ENCODE data around the gene CASKIN2. TPM values are rescaled to one million over a fixed set of nuclear protein-coding genes. Genes with fewer than 3 reads are reported as not detected.

CASKIN2 gene
- total and polyA plus RNA-seq, 3 experiments from 2014 or later = 0.15 to 11.1 (median 6.9) TPM

DNA sequence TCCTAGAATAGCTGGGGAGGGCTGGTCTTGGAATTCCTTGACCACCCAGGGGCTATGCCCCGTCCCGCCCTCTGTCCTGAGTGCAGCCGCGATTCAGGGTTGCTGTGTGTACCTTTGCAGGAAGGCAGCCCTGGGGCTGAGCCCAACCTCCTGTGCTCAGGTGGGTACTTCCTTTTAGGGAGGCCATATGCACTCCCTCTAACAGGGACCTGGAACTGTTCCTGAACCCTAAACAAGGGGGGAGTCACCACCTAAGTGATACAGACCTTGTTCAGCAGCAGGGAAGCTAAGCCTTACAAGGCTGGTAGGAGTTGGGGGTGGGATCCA lies 34.8 kb upstream of the CASKIN2 start:
- POLR2A ChIA-PET = no interaction called here
- no peak for DNase-seq
- H3K4me1 Mint-ChIP-seq = no peaks in the 10 kb centered on the region
- no peaks in the 10 kb centered on the region for H3K9me3 Mint-ChIP-seq
- CTCF ChIA-PET = no interaction called here
- no peak overlapping the region for H3K4me3 Mint-ChIP-seq
- no peaks in the 10 kb centered on the region for H3K36me3 ChIP-seq (ENCODE audit: insufficient read depth, low read length)
- H3K36me3 Mint-ChIP-seq = peaks cover 0 to 30% (median 5%) of the 10 kb centered on the region in 3 donors
- no peaks in the 10 kb centered on the region for H3K9me3 ChIP-seq (ENCODE audit: low read length)
- H3K27me3 ChIP-seq (ENCODE audit: insufficient read depth, low read length, poor library complexity, severe bottlenecking) = no peaks in the 10 kb centered on the region
- no peaks in the 10 kb centered on the region for H3K4me1 ChIP-seq (ENCODE audit: insufficient read depth, low read length)
- peak overlapping the region in 1 of 8 donors; percentile 54 for H3K27ac Mint-ChIP-seq
- H3K4me3 ChIP-seq (ENCODE audit: low read length) = no peak overlapping the region
- no peak overlapping the region for H3K27ac ChIP-seq (ENCODE audit: low read depth, low read length)
- H3K27me3 Mint-ChIP-seq = no peaks in the 10 kb centered on the region

DNA sequence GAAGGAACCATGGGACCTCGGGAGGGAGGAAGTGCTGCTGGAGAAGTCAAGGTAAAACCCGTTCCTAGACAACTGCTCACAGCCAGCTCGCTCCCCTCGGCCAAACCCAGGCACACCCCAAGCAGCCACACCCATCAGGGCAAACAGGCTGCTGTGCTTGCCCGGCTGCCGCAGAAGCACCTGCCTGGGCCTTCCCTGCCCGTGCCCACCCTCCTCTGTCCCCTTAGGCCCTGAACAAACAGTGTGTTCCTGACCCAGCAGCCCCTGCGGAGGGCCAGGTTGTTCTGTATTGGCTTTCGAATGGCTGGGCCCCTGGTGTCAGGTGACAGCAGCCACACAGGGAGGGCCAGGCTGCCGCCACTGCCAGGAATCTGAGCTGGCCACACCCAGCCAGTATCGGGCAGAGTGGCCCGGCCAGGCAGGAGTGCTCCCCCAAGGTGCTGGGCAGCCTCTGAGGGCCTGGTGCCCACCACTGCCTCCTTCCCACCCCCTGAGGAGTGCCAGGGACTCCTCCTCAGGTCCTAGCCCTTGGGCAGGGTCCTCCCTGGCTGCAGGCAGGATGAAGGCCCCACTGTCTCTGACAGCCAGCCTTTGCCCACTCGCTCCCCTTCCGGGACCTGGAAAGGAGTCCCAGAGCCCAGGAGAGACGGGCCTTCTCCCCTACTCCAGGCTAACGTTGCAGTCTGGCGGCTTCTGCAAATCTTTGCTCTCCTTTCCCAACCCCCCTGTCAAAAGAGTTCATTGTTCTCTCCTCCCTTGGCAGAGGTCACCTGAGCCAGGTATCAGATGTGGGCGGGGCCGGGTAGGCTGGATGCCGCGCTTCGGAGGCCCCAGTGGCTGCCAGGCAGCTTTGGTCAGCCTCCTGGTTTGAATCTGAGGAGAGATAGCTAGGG lies 34.2 kb upstream of the CASKIN2 start:
- H3K4me3 Mint-ChIP-seq = no peak overlapping the region
- Histone ChIP-seq H3K36me3 (ENCODE audit: insufficient read depth, low read length) (no peaks in the 10 kb centered on the region), H3K27ac (ENCODE audit: low read depth, low read length) (no peak overlapping the region), H3K4me1 (ENCODE audit: insufficient read depth, low read length) (no peaks in the 10 kb centered on the region), H3K4me3 (ENCODE audit: low read length) (no peak overlapping the region), H3K27me3 (ENCODE audit: insufficient read depth, low read length, poor library complexity, severe bottlenecking) (no peaks in the 10 kb centered on the region), H3K9me3 (ENCODE audit: low read length) (no peaks in the 10 kb centered on the region)
- H3K9me3 Mint-ChIP-seq = no peaks in the 10 kb centered on the region
- CTCF ChIA-PET = no interaction called here
- H3K27ac Mint-ChIP-seq = peak overlapping the region in 1 of 8 donors; percentile 46
- no peak for DNase-seq
- H3K27me3 Mint-ChIP-seq = no peaks in the 10 kb centered on the region
- H3K4me1 Mint-ChIP-seq = no peaks in the 10 kb centered on the region
- H3K36me3 Mint-ChIP-seq = peaks cover 0 to 30% (median 5%) of the 10 kb centered on the region in 3 donors
- POLR2A ChIA-PET = no interaction called here

DNA sequence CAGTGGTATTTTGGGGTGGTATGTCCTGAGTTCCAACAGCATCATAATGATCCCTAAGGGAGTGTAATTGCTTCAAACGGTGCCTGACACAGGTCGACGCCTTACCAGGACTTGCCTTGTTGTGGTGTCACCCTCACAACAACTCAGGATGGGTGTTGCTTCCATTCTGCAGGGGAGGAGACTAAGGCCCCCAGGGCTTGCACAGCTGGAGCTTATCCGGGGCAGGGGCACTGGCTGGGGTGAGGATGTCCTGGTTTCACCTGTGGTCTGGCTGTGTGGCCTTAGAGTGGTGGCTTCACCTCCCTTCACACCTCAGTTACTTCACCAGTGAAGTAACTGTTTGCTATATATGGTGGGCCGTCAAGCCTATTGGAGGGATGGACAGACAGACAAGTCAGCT lies 33.5 kb upstream of the CASKIN2 start:
- Histone ChIP-seq H3K27me3 (ENCODE audit: insufficient read depth, low read length, poor library complexity, severe bottlenecking) (no peaks in the 10 kb centered on the region), H3K4me3 (ENCODE audit: low read length) (no peak overlapping the region), H3K27ac (ENCODE audit: low read depth, low read length) (no peak overlapping the region), H3K4me1 (ENCODE audit: insufficient read depth, low read length) (no peaks in the 10 kb centered on the region), H3K9me3 (ENCODE audit: low read length) (no peaks in the 10 kb centered on the region), H3K36me3 (ENCODE audit: insufficient read depth, low read length) (no peaks in the 10 kb centered on the region)
- Mint-ChIP-seq H3K36me3 (peaks cover 0 to 33% (median 5%) of the 10 kb centered on the region in 3 donors), H3K4me3 (no peak overlapping the region), H3K9me3 (no peaks in the 10 kb centered on the region), H3K4me1 (no peaks in the 10 kb centered on the region), H3K27ac (peak overlapping the region in 1 of 8 donors; percentile 46), H3K27me3 (no peaks in the 10 kb centered on the region)
- DNase-seq = no peak
- CTCF ChIA-PET = no interaction called here
- POLR2A ChIA-PET = no interaction called here

DNA sequence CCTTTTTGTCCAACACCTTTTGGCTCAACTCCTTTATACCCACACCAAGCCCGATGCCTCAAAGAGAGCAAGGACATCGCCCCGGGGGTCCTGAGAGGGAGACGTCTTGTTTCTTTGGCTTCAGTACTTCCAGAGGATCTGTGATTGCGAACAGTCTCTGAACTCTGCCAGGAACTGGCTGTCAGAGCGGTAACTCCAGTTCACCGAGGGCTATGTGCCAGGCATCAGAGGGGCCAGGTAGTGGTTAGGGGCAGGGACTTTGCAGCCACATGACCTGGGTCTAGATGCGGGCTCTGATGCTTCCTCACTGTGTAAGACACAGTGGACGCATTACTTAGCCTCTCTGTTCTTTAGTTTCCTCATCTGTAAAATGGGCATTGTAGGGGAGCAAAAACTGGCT lies 31.8 kb upstream of the CASKIN2 start:
- Mint-ChIP-seq H3K27ac (no peak overlapping the region), H3K36me3 (peaks cover 0 to 34% (median 5%) of the 10 kb centered on the region in 3 donors), H3K4me3 (no peak overlapping the region), H3K27me3 (peaks cover 0 to 1% of the 10 kb centered on the region in 2 donors), H3K4me1 (no peaks in the 10 kb centered on the region), H3K9me3 (no peaks in the 10 kb centered on the region)
- ChIA-PET CTCF (no interaction called here), POLR2A (no interaction called here)
- Histone ChIP-seq H3K9me3 (ENCODE audit: low read length) (no peaks in the 10 kb centered on the region), H3K36me3 (ENCODE audit: insufficient read depth, low read length) (no peaks in the 10 kb centered on the region), H3K4me1 (ENCODE audit: insufficient read depth, low read length) (no peaks in the 10 kb centered on the region), H3K27ac (ENCODE audit: low read depth, low read length) (no peak overlapping the region), H3K27me3 (ENCODE audit: insufficient read depth, low read length, poor library complexity, severe bottlenecking) (no peaks in the 10 kb centered on the region), H3K4me3 (ENCODE audit: low read length) (no peak overlapping the region)
- no peak for DNase-seq

DNA sequence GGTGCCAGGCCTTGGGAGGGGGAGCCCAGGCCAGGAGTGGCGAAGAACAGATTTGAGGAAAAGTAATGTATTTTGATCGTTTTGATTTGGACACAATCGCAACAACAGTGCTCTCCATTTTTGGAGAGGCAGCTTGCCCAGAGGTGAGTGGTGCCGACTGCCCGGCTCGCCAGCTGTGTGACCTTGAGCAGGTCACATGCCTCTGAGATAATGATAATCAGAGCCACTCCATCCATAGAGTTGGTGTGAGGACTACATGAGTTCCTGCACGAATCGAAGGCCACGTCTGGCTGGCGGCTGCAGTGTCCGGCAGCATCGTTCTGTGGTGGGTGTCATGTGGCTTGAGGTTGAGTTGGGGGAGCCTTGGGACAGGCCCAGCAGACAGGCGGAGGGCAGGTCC lies 30.8 kb upstream of the CASKIN2 start:
- H3K4me1 ChIP-seq (ENCODE audit: insufficient read depth, low read length) = no peaks in the 10 kb centered on the region
- ChIA-PET POLR2A (no interaction called here), CTCF (no interaction called here)
- no peak overlapping the region for H3K27ac ChIP-seq (ENCODE audit: low read depth, low read length)
- H3K36me3 ChIP-seq (ENCODE audit: insufficient read depth, low read length) = no peaks in the 10 kb centered on the region
- Mint-ChIP-seq H3K27ac (peak overlapping the region in 1 of 8 donors; percentile 33), H3K4me3 (no peak overlapping the region), H3K4me1 (no peaks in the 10 kb centered on the region), H3K36me3 (peaks cover 0 to 37% (median 9%) of the 10 kb centered on the region in 3 donors), H3K27me3 (peaks cover 0 to 2% of the 10 kb centered on the region in 2 donors), H3K9me3 (no peaks in the 10 kb centered on the region)
- no peak overlapping the region for H3K4me3 ChIP-seq (ENCODE audit: low read length)
- no peaks in the 10 kb centered on the region for H3K9me3 ChIP-seq (ENCODE audit: low read length)
- H3K27me3 ChIP-seq (ENCODE audit: insufficient read depth, low read length, poor library complexity, severe bottlenecking) = no peaks in the 10 kb centered on the region
- DNase-seq = no peak

DNA sequence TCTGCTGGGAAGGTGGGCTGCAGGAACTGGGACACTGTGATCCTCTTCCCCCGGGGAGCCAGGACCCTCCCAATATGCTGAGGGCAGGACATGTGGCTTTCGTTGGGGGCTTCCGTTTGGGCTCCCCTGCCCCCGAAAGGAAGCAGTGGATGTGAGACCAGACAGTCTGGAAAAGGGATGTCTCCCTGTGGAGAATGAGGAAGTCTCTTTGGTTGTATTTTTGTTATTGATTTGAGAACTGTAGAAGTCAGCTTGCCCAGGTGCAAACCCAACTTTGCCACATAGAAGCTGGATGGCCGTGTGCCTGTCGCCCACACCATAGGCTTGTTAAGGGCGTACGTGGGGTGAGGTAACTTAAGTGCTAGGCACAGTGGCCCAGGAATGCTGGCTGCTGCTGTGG lies 28.9 kb upstream of the CASKIN2 start:
- Mint-ChIP-seq H3K27ac (no peak overlapping the region), H3K4me3 (no peak overlapping the region), H3K36me3 (peaks cover 0 to 40% (median 9%) of the 10 kb centered on the region in 3 donors), H3K9me3 (no peaks in the 10 kb centered on the region), H3K4me1 (peaks cover 0 to 6% (median 5%) of the 10 kb centered on the region in 3 donors), H3K27me3 (peaks cover 0 to 2% of the 10 kb centered on the region in 2 donors)
- CTCF ChIA-PET = interaction anchor here (1.3 kb wide), 1 partner anchor 57 kb away, joined by 3 read pairs; no protein-coding TSS in a partner anchor
- Histone ChIP-seq H3K36me3 (ENCODE audit: insufficient read depth, low read length) (no peaks in the 10 kb centered on the region), H3K4me3 (ENCODE audit: low read length) (no peak overlapping the region), H3K4me1 (ENCODE audit: insufficient read depth, low read length) (no peaks in the 10 kb centered on the region), H3K9me3 (ENCODE audit: low read length) (no peaks in the 10 kb centered on the region), H3K27ac (ENCODE audit: low read depth, low read length) (no peak overlapping the region), H3K27me3 (ENCODE audit: insufficient read depth, low read length, poor library complexity, severe bottlenecking) (no peaks in the 10 kb centered on the region)
- POLR2A ChIA-PET = no interaction called here
- DNase-seq = no peak

DNA sequence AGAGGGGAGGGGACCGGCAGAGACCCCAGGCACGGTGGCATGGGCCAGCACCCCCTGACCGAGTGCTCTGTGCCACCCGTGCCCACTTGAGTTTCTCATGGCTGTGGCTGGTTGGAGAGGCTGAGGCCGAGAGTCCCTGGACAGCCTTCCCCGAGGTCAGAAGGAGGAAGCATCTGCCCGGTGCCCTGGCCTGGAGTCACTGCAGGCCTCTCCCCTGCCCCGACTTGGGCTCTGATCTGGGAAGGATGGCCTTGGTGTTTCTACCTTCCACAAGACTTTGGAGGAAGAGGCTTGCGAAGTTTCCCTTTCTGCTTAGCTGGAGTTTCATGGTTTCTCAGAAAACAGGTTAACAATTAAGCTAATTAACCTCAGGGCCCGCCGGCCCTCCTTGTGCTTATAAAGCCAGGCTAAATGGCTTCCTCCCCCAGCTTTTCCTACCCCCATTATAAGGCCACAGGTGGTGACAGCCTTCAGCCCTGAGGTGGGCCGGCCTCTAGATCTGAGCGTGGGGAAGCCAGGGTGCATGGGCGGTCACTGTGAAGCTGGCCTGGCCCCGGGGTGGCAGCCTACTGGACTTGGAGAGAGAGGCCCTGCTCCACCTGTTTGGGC lies 27.5 kb upstream of the CASKIN2 start:
- Mint-ChIP-seq H3K27me3 (peaks cover 0 to 2% of the 10 kb centered on the region in 2 donors), H3K36me3 (peaks cover 3 to 40% (median 7%) of the 10 kb centered on the region in 3 donors), H3K4me3 (no peak overlapping the region), H3K9me3 (no peaks in the 10 kb centered on the region), H3K4me1 (peaks cover 0 to 12% (median 5%) of the 10 kb centered on the region in 3 donors), H3K27ac (no peak overlapping the region)
- no peaks in the 10 kb centered on the region for H3K27me3 ChIP-seq (ENCODE audit: insufficient read depth, low read length, poor library complexity, severe bottlenecking)
- no peaks in the 10 kb centered on the region for H3K9me3 ChIP-seq (ENCODE audit: low read length)
- H3K36me3 ChIP-seq (ENCODE audit: insufficient read depth, low read length) = no peaks in the 10 kb centered on the region
- no peak overlapping the region for H3K4me3 ChIP-seq (ENCODE audit: low read length)
- ChIA-PET POLR2A (no interaction called here), CTCF (no interaction called here)
- no peak for DNase-seq
- no peak overlapping the region for H3K27ac ChIP-seq (ENCODE audit: low read depth, low read length)
- no peaks in the 10 kb centered on the region for H3K4me1 ChIP-seq (ENCODE audit: insufficient read depth, low read length)

DNA sequence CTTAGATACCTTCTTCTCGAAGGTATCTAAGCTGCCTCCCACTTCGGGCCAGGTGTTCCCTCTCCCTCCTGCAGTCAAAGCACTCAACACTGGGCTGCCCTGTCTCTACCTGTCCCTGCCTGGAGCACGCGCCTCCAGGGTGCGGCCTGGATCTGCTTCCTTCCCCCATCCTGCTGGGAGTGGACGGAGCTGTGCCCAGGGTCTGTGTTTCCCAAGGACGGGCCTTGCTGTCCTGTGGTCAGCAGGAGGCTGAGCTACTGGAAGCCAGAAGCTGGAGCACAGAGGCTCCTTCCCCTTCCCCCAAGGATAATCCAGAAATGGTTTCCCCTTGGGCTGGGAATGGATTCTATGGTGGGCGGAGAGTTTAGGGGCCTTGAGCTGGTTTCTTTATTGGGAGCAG lies 26.9 kb upstream of the CASKIN2 start:
- Mint-ChIP-seq H3K4me1 (peaks cover 0 to 12% (median 5%) of the 10 kb centered on the region in 3 donors), H3K27me3 (peaks cover 0 to 2% of the 10 kb centered on the region in 2 donors), H3K4me3 (no peak overlapping the region), H3K27ac (no peak overlapping the region), H3K9me3 (no peaks in the 10 kb centered on the region), H3K36me3 (peaks cover 3 to 36% (median 7%) of the 10 kb centered on the region in 3 donors)
- Histone ChIP-seq H3K27me3 (ENCODE audit: insufficient read depth, low read length, poor library complexity, severe bottlenecking) (no peaks in the 10 kb centered on the region), H3K4me3 (ENCODE audit: low read length) (no peak overlapping the region), H3K27ac (ENCODE audit: low read depth, low read length) (no peak overlapping the region), H3K36me3 (ENCODE audit: insufficient read depth, low read length) (no peaks in the 10 kb centered on the region), H3K4me1 (ENCODE audit: insufficient read depth, low read length) (no peaks in the 10 kb centered on the region), H3K9me3 (ENCODE audit: low read length) (no peaks in the 10 kb centered on the region)
- CTCF ChIA-PET = no interaction called here
- POLR2A ChIA-PET = no interaction called here
- no peak for DNase-seq

All from CD8-positive, alpha-beta memory T cell (primary cell).